ENCODE measurements around the gene COBLL1.

The COBLL1 gene

DNA sequence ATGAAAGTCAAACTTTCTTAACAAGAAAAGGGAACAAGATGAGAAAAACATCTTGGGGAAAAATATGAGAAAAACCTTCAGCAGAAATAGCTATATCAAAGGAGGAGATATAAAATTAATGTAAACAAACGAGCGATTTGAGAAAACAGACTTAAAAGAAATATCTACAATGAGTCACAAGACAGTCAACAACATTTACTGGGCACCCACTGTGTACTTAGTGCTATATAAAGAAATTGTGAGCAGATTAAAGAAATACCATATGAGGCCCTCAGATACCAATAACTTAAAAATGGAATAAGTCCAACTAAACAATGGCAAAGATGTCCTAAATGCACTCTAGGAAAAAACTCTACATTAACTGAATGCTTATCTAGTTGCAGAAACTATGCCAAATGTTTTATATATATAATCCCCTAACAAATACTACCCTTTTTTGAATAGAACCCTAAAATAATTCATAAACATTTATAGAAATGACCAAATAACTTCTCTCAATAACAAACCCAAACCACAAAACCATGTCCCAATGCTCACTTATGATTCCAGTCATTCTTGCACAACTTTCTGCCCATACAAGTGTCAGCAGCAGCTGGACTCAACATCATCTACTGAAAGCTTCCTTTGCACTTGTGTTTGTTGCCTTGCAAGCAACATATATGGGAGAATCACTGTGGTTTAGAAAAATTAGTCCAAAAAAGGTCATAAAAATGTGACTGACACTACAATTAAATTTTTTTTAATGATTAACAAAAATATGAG is 83.5 kb downstream of the COBLL1 start:
- DNase-seq (ENCODE audit: low read depth): no peak

DNA sequence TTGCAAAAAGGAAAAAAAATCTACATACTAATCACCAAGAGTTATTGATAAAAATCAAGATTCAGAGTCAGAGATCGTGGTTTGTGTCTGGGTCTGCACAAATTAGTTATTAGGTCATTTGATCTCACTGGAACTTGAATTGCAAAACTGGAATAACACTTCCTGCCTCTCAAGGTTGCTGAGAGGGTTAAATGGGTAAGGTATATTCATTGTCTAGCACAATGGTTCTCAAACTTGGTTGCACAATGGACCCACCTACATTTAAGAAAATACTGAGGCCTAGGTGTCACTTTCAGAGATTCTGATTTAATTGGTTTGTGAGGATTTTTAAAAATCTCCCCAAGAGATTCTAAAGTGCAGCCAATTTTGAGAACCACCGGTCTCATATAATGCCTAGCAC is 84.8 kb downstream of the COBLL1 start:
- DNase-seq (ENCODE audit: low read depth): no peak

GRCh38 chr2:164755952-164756351 is 85.7 kb downstream of the COBLL1 start:
- DNase-seq (ENCODE audit: low read depth): no peak

GRCh38 chr2:164754157-164755093 is 87.2 kb downstream of the COBLL1 start:
- no peak for DNase-seq (ENCODE audit: low read depth)

DNA sequence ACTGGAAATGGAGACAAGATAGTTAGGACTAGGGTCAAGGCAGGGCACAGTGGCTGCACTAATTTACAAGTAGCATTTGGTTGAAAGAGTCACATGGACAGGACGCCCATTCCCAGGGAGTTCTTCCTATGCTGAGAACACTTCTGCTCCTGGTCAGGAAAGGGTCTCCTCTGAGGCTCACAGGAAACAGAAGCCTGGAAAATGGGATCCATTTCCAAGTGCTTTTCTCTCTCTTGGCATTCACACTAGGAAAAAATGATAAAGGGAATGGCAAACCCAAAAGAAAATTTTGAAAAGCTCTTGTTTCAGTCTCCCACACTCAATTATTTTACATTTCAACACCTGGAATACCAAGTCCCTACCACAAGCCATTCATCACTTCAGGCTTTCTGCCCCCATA is 88.7 kb downstream of the COBLL1 start:
- DNase-seq (ENCODE audit: low read depth): no peak

DNA sequence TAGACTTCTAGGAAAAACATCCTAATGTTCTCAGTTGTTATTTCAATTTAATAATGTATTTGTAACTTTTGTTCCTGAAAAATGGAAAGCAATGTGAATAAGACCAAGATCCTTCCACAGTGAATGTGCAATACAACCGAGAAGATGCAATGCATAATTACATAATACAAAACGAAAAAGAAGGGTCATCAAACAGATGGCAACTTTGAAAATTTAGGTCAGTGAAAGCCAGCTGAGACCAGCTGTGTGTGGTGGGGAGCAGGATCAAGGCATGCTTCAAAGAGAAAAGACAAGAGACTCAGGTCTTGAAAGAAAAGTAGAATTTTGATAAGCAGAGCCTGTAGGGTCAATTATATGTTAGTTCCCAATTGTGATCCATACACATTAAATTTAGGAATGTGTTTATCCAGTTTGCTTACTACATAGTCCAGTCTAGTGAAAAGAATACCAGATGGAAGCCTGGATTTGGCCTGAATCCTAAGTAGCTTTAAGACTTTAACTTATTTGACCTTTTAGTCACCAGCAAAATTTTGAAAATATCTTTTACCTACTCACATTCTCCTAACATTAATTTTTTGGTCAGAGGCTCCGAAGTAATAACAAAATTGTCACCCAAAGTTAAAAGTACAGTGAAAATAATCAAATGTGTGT is 93.7 kb downstream of the COBLL1 start:
- DNase-seq (ENCODE audit: low read depth): no peak

DNA sequence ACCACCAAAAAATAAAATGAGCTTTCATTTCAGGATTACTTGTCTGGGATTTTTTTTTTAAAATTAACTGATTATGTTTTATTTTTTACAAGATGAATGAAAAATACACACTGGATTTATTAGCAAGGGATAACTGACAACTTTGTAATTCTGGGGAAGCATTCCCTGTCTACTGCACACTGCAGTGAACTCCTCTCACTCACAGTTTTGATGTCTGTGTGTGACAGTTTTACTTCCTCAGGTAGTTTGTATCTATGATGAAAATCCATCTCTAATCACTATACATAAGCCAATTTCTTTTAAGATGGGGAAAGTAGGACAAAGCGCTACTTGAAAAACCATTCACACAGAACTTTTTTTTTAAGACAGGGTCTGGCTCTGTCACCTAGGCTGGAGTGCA is 94.5 kb downstream of the COBLL1 start:
- no peak for DNase-seq (ENCODE audit: low read depth)

GRCh38 chr2:164746713-164747112 is 94.9 kb downstream of the COBLL1 start:
- no peak for DNase-seq (ENCODE audit: low read depth)

DNA sequence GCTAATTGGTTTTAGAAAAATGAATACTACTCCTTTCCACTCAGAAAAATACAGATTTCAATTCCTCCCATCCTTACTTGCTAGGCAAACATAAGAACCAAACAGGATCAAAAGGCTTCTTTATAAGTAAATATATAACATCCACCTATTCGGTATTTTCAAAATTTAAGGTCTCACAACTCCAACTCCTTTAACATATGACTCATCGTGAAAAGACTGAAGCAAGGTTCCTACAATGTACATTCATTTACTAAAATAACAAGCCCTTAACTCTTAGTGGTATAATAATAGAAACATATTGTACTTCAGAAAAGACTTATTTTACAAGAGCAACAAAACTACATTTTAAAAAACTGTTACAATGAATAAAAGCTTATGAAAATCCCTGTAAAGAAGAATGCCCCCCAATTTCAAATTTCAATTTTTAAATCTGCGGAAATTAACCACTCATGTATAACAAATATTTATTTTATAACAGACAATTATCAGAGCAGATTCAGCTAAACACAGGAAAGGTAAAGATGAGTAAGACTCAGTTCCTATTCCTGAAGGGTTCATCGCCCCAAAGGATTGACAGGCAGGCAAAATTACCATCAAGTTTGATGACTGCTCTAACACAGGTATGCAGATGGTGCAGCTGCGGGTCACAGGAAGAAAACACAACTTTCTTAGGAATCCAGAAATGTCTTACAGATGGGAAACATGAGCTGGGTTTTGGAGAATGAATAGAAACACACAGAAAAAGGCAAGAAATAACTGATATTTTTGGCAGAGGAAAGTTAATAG is 96.4 kb downstream of the COBLL1 start:
- no peak for DNase-seq (ENCODE audit: low read depth)

DNA sequence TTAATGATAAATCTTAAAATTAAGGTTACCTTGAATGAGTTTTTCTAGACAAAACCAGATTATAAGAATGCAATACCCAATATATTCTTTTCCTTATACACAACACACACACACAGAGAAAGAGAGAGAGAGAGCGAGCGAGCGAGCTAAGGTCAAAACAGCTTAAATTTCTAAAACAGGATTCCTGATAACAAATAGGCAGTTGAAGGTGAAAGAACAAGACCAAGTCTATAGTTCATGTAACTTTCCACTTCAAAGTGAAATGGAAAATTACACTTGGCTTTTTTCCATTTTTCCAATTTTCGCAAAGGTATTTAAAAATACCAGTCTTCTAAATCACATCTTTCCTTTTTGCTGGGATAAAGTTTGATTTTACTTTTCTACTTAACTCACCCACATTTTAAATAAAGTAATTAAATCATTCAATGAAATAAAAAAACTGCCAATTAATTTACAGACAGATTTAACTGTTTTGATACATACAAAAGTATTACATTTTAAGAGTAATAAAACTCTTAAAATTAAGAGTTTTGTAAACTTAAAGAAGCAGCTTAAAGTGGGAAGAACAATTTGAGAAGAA is 98.8 kb downstream of the COBLL1 start:
- DNase-seq (ENCODE audit: low read depth): no peak

- DNase-seq (ENCODE audit: low read depth): no peak
Observed at GRCh38 chr2:164739966-164740365, 101.7 kb downstream of the COBLL1 start.

GRCh38 chr2:164737612-164738081 is 104.0 kb downstream of the COBLL1 start:
- DNase-seq (ENCODE audit: low read depth): no peak

DNA sequence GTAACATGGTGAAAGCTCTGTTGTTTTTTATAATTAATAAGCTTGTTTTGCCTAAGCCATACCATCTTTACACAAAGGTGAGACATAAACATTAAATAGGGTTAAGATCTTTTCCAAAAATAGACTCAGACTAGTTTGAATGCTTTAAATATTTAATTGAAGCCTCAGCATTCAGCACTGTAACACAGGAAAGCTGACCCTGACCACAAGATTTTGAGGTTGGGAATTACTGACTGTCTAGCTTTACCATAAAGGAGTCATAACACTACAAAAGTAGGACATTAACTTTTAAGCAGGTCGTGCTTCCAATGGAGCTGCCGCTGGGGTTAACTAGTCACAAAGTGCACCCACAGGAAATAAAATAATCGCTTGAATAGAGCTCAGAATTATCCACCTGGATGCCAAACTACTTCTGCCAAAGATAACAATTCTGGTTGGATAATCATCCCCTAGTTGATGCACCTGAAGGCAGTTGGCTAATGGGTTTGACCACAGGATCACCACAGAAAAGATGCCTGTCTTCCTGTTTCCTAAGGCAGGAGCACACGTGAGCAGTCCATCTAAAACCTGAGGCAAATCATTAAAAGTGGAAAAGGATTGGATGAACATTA is 106.2 kb downstream of the COBLL1 start:
- DNase-seq (ENCODE audit: low read depth): no peak

DNA sequence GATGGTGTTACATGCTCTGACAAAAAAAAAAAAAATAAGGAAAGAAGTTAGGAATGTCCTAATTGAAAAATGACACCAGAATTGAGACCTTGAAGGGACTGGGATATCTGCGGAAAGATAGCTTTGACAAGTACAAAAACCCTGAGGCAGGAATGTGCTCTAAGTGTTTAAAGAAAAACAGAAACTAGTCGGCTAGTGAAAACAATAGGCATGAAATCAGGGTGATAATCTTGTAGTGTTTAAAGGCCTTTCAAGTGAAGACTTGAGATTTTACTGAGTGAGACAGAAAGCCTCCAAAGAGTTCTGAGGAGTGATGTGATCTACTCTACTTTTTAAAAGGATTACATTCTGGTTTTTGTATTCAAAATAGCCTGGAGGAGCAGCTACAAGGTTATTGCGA is 107.4 kb downstream of the COBLL1 start:
- no peak for DNase-seq (ENCODE audit: low read depth)

- no peak for DNase-seq (ENCODE audit: low read depth)
Observed at GRCh38 chr2:164725542-164725941, 116.1 kb downstream of the COBLL1 start.

- DNase-seq (ENCODE audit: low read depth): no peak
Observed at GRCh38 chr2:164722616-164723338, 118.8 kb downstream of the COBLL1 start.

GRCh38 chr2:164721430-164721829 is 120.2 kb downstream of the COBLL1 start:
- DNase-seq (ENCODE audit: low read depth): no peak

DNA sequence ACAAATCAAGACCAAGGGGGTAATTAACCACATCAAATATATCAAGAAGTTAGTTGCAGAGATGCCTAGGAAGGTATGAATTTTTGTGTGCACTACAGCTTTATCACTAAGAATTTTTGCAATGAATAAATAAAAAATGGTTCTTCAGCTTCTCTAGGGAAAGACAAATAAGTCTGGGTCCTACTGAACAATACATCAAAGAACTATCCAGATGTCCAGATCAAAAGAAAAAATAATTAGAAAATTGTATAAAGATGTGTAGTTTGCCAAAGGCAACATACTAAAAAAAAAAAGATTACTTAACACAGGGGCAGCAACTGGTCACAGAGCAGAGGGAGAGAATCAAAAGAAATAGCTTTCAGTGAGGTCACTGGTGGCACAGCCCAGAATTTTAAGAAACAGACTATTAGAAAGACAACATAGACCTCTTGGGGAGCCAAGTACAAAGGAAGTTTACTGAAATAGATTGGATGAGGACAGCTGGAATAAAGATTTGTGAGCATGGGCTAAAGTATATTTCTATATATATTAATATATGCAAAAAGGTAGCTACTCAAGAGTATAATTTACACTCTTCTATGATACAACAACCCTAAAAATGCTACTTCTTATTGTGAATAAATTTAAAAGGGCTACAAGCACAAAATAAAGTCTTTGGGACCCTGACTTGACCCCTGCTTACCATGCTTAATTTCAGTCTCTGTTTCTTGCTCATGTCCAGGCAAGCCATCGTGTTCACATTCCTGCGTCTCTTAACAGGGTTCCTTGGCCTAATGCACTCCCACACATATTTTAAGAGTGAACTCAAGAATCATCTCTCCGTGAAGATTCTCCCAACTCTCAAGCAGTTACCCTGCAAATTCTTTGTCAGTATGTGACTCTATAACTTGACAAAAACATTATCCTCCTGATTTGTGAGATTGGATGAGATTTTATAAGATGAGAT is 121.4 kb downstream of the COBLL1 start:
- no peak for DNase-seq (ENCODE audit: low read depth)

Measured in T-helper 22 cell (primary cell).